ENCODE data around the gene ADGRF1.
"Not testable (repeated sequence)": the region's sequence is repeated elsewhere in the genome, so short reads cannot be mapped to it uniquely, and the experiment has no call there.

The ADGRF1 gene

DNA sequence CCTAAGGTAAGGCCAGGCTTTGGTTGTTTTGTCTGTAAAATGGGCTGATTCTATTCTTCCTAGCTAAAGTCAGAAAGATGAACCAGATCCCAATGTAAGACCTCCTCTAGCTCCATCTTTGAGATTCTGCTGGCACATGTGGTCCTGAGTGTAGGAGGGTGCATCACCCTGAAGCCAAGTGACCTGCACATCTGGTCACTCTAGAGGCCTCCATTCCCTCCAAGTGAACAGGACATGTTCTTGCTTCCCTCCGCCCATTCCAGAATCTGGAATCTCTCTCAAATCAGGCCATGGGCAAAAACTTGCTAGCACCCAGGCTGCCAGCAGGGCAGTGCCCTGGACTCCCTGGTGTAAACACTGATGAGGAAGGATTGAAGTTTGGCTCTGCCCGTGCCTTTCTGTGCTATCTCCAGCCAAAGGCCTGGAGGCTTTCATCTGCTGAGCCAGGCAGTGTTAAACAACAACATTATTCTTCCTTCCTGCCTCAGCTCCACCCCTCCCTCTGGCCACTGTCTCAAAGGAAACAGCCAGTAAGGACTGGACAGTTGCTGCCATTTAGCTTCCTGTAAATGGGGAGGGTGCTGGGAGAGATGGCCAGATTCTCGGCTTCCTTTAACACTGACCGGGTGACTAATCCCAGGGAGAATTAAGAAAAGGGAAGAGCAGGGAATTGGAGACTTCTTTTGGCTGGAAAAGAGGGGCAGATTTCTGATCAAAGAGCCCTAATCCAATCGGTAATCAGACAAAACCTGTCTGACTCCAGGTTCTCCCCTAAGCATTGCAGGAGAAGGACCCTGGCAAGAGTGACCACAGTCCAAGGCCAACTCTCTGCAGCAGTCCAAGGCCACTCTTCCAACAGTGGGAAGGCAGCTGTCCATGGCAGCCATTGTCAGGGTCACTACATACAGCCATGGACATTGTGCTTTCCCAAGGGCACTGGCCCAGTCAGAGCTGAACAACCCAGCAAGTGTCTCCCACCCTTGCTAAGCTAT is 19.5 kb upstream of the ADGRF1 start:
- no peak for DNase-seq (ENCODE audit: low read depth)

DNA sequence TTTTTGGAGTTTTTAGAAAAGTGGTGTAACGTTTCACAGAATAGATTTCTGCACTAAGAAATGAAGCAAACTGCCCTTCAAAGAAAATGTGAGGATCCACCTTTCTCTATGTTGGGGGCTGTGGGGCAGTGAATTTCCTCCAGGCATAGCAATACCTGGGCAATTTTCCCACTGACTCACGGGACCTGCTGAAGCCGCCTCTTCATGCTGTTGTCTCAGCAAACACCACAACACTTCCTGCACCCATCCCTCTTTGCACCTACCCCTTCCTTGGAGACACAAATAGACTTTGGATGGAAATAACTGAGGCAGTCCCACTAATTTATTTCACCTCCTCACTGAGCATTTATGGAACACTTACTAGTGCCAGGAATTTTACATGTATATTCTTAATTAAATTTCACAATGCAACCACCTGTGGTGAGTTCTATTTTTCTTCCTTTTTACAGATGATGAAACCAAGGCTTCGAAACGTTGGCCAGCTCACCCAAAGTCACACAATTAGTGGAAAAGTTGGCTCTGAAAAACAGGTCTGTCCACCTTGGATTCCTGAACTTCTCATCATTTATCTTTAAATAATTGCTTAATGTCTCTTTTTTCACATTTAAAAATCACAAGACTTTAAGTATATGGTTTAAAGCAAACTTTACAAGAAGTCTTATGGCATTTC is 17.2 kb upstream of the ADGRF1 start:
- DNase-seq (ENCODE audit: low read depth), result no peak

- DNase-seq (ENCODE audit: low read depth), result no peak
These were observed 15.9 kb upstream of the ADGRF1 start for GRCh38 chr6:47057830-47058540.

DNA sequence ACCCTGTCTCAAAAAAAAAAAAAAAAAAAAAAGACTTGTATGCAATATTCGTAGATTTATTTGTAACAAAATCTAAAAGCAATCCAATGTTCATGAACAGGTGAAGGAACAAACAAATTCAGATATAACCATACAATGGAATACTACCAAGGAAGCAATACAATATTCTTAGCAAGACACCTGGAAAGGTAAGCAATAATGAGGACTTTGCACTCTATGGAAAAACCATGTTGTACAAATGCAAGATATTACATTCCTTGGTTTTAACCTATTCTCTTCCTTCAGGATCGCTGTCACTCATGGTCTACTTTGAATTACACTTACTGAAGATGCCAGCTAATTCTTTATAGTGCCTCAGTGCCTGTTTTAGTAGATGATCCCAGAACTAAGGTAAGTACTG is 14.7 kb upstream of the ADGRF1 start:
- DNase-seq (ENCODE audit: low read depth), result no peak

- not testable (repeated sequence) for DNase-seq (ENCODE audit: low read depth)
These were observed 12.2 kb upstream of the ADGRF1 start for GRCh38 chr6:47054302-47054701.

DNA sequence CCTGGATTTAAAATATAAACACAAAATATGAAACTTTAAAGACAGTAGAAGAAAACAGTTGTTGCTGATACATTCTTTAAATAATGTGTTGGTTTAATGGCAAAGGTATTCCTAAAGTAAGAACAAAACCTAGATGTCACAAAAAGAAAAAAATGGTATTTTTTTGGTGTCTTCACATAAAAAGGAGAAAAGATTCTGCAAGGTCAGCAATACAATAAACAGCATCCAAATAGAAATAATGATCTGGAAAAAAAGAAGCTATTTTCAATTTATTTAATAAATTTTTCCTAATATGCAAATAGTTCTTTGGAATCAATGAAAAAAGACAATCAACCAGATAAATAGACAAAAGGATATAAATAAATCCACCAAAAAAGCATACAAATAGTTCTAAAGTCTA is 6.5 kb upstream of the ADGRF1 start:
- no peak for DNase-seq (ENCODE audit: low read depth)

DNA sequence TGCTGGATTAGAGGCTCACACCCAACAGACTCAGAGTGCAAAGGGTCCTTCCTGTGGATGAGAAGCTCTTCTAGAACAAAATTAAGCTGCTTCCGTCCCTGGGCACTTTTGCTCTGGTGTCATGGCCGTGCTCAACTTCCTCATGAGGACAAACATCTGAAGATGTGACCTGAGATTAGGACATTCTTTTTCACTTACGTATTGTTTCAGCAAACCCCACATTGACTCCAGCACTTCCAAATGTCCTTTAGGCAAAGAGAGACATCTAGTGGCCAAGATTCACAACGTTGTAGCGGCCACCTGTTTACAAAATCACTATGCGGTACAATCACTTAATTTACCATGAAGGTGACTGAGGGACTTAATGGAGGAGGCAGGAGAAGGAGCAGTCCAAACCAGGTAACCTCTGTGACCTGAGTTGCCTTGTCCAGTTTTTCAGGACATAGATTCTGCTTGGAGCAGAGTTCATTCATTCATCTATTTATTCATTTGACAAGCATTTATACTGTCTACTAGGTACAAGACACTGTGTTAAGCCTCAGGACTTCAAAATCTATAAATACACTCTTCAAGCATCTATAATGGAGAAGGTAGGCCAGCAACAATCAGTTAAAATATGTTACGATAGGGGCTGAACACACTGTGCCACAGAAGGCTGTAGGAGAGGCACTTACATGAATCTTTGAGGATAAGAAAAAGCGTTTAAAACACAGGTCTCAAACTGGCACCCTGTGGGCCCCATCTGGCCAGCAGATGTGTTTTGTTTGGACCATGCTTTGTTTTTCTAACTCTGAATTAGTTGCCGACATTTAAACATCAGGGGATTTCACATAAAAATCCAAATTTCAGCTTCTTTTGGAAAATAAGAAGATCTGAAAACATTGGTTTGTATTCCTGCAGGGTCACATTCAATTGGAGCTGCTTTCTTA is 5.6 kb upstream of the ADGRF1 start:
- no peak for DNase-seq (ENCODE audit: low read depth)

DNA sequence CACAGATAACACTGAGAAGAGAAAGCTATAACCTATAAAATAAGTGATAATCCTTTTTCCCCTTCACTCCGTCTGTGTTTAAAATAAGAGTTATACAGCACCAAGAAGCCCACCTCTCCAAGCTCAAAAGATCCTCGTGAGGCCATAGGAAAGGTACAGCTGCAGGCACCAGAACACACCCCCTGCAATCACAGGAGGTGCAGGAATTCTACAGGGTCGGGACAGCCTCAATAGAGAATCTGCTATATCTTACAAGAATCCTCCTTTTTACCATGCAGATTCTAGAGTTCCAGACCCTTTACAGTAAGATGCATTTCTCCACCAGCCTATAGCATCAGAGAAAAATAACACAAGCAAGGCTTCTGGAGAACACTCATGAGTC is 5.0 kb upstream of the ADGRF1 start:
- no peak for DNase-seq (ENCODE audit: low read depth)

DNA sequence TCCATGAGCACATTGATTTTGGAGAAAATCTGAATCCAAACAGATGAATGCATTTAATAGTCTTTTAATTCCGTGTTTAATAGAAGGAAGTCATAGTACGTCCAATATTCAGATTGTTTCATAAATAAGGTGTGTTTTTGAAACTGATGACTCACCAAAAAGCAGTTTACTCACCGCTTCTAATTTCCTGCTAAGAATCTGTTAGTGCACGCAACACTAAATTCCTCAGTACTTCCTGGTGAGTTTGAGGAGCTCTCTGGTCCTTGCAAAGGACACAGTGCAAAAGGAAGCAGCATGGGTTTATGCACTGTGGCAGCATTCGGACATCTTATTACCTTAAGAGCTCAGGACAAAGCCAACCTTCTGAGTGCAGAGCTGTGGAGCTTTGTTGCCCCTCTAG is 2.3 kb upstream of the ADGRF1 start:
- DNase-seq (ENCODE audit: low read depth), result no peak

GRCh38 chr6:47043286-47043685 is 1.2 kb upstream of the ADGRF1 start:
- no peak for DNase-seq (ENCODE audit: low read depth)

GRCh38 chr6:47041741-47042140 is 391 bp downstream of the ADGRF1 start:
- no peak for DNase-seq (ENCODE audit: low read depth)

DNA sequence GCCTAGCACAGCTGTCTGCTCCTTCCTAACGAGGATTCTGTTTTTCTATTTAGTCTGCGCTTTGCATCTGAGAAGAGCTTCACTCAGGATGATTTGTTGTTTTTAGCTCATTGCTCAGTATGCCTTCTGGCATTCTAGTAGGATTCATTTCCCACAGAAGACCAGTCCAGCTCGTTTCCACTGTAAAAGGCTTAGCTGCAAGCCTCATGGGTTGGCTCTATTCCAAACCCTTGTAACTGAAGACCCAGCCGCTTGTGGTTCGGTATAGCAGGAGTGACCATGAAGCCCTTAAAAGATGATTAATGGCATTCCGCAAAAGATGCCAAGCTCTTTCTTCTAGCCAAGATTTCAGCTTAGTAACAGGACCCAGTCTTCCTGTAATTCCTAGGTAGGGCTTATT is 7.2 kb downstream of the ADGRF1 start:
- DNase-seq (ENCODE audit: low read depth), result no peak

DNA sequence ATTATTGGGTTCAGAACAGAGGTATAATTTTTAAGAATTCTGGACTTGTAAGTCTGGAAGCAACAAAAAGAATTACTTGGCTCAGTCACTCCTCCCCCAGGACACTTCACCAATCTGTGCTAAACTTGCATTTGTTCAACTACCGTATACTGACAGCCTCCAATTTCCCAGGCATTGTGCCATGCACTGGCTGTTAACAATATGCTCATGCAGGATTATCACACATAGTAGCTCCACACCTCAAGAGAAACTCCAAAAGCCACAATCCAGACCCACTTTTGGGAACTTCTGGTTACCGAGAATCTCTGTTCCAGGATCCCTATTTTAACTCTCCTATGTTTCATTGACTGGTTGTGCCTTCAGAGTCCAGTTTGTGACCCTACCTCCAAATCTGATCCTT is 7.7 kb downstream of the ADGRF1 start:
- DNase-seq (ENCODE audit: low read depth), result no peak

DNA sequence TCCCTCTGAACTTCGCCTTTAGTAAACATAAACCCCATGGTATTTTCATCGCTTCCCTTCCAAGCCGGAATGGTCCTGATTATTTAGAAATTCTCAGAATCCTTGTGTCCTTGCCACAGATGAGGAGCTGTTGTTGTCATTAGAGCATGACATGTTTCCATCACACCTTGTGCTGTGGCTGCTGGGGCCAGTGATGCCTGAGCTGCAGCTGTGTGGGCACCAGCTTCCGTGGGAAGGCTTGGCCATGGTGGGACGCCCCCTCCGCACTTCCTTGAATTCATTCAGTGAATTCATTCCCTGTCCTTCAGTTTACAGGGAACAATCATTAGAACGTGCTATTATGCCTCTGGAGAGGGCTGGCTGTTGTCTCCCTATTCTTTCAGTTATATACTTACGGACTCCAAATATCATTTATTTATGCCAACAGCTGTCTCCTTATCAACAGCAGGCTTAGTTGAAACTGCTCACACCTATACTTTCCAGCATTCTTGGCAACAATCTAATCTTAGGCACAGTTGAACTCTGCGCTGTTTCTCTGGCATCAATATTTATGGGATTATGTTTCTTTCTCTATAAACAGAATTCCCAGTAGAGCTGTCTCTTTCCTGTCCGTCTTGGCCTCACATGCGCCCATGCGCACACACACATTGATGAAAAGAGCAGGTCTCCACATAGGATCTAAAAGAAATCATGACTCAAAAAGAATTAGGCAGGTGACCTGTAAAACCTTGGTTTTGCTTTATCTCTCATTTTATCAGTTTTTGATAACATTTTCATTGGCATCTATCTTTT is 9.0 kb downstream of the ADGRF1 start:
- no peak for DNase-seq (ENCODE audit: low read depth)

- DNase-seq (ENCODE audit: low read depth), result no peak
These were observed 10.5 kb downstream of the ADGRF1 start for GRCh38 chr6:47031656-47032055.

- DNase-seq (ENCODE audit: low read depth), result no peak
These were observed 12.1 kb downstream of the ADGRF1 start for GRCh38 chr6:47029865-47030561.

DNA sequence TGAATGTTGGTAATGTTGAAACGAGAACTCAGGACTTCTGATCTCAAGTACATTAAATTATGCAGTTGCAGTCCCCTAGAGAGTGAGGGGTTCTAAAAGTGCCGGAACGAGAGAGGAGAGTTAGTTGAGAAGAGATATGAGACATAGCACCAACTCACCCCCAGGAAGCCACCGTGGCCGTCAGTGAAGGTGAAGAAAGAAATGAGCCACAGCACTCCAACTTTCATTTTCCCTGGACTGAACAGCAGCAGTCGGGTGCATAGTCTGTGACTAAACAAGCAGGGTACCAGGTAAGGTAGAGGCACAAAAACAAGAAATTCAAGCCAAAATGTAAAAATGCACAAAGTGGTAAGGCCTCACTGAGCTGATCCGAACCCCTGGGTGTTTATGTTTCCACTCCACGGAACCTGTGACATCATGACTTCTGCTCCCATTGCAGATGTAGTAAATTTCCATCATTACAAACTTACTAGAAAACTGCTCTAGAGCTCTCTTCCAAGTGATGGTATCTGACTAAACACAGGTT is 13.2 kb downstream of the ADGRF1 start:
- no peak for DNase-seq (ENCODE audit: low read depth)

GRCh38 chr6:47027315-47027714 is 14.8 kb downstream of the ADGRF1 start:
- DNase-seq (ENCODE audit: low read depth), result no peak

- no peak for DNase-seq (ENCODE audit: low read depth)
These were observed 15.5 kb downstream of the ADGRF1 start for GRCh38 chr6:47026679-47027078.

DNA sequence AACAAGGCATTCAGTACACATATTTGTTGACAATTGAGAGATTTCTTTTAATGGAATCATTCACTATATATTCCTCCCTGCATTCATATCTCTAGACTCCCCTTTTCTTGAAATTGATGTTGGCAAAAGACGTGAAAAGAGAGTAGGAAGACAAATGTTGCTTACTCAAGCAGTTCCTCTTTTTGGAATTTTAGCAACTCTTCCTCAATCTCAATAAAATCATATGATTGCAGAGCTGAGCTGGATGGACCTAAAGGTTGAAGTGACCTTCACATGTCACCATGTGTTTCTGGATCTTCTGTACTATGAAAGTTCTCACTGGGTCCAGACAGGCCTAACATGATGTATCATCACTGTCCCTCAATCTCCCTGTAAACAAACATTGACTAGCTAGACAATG is 18.6 kb downstream of the ADGRF1 start:
- DNase-seq (ENCODE audit: low read depth), result no peak
